ENCODE data around the gene ZFAND6.

Gene ZFAND6

DNA sequence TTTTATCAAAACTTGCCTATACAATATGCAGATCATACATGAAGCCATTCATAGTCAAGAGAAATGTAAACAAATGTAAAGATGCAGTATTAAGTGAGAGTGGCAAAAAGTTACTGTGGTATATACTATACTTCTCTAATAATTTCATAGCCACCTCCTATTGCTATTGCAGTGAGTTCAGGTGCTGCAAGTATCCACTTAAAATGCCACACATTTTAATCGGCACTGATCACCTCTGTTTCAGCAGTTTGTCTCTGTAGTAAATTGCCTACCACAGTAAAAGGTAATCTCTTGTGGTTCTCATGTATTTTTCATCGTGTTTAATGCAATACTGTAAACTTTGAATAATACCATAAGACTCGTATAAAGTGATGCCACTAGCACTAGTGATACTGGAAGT lies 72.9 kb downstream of the ZFAND6 start:
- Histone ChIP-seq H3K4me1 (ENCODE audit: control insufficient read depth in 2 of 2, insufficient read depth in 2 of 2, low read length in 2 of 2) (no peaks in the 10 kb centered on the region), H3K9me3 (ENCODE audit: control insufficient read depth in 2 of 2, low read length in 2 of 2) (no peaks in the 10 kb centered on the region), H3K27me3 (ENCODE audit: control insufficient read depth in 2 of 2, insufficient read depth in 2 of 2, low read length in 2 of 2) (no peaks in the 10 kb centered on the region), H3K27ac (ENCODE audit: low read depth in 2 of 2, low read length in 2 of 2) (no peak overlapping the region), H3K36me3 (ENCODE audit: control insufficient read depth in 2 of 2, insufficient read depth in 2 of 2, low read length in 2 of 2) (peaks cover 21 to 34% of the 10 kb centered on the region in 2 donors), H3K9ac (ENCODE audit: low read depth in 1 of 2, low read length in 2 of 2) (no peak overlapping the region), H3K4me3 (ENCODE audit: low read length in 2 of 2) (no peak overlapping the region)

DNA sequence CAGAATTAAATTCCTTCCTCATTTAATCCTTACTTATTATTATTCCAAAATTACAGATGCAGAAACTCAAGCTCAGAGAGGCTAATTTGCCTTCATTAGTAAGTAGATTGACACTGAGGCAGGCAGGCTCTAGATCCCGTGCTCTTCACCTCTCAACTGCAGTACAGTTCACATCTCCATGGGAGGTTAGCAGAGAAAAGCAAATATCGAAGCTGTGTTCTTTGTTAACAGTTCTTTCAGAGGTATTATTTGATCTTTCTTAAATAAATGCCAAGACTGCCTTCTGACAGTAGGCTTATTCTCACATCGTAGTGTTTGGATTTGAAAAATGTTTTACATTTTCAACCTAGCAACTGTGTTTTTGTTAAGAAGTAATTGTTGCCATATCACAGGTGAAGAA lies 77.4 kb downstream of the ZFAND6 start:
- no peak overlapping the region for H3K4me3 ChIP-seq (ENCODE audit: low read length in 2 of 2)
- H3K27me3 ChIP-seq (ENCODE audit: control insufficient read depth in 2 of 2, insufficient read depth in 2 of 2, low read length in 2 of 2): no peaks in the 10 kb centered on the region
- H3K27ac ChIP-seq (ENCODE audit: low read depth in 2 of 2, low read length in 2 of 2): no peak overlapping the region
- peaks cover 14 to 30% of the 10 kb centered on the region in 2 donors for H3K36me3 ChIP-seq (ENCODE audit: control insufficient read depth in 2 of 2, insufficient read depth in 2 of 2, low read length in 2 of 2)
- no peaks in the 10 kb centered on the region for H3K9me3 ChIP-seq (ENCODE audit: control insufficient read depth in 2 of 2, low read length in 2 of 2)
- no peak overlapping the region for H3K9ac ChIP-seq (ENCODE audit: low read depth in 1 of 2, low read length in 2 of 2)
- no peaks in the 10 kb centered on the region for H3K4me1 ChIP-seq (ENCODE audit: control insufficient read depth in 2 of 2, insufficient read depth in 2 of 2, low read length in 2 of 2)

DNA sequence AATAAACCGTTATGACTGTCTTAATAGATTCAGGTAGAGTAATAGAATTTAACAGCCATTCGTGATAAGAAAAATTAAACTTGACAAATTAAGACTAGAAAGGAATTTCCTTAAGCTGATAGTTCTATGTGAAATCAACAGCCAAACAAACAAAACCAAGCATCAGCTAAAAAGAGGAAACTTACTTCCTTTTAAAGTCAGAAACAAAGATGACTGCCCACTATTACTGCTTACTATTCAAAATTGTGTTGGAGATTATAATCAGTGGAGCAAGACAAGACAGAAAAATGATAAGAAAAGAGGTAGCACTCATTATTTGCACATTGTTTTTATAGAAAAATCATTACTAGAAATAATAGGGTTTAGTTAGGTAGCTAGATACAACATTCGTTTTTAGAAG lies 79.5 kb downstream of the ZFAND6 start:
- Histone ChIP-seq H3K9me3 (ENCODE audit: control insufficient read depth in 2 of 2, low read length in 2 of 2) (no peaks in the 10 kb centered on the region), H3K4me3 (ENCODE audit: low read length in 2 of 2) (no peak overlapping the region), H3K27me3 (ENCODE audit: control insufficient read depth in 2 of 2, insufficient read depth in 2 of 2, low read length in 2 of 2) (no peaks in the 10 kb centered on the region), H3K36me3 (ENCODE audit: control insufficient read depth in 2 of 2, insufficient read depth in 2 of 2, low read length in 2 of 2) (peaks cover 8 to 15% of the 10 kb centered on the region in 2 donors), H3K27ac (ENCODE audit: low read depth in 2 of 2, low read length in 2 of 2) (no peak overlapping the region), H3K9ac (ENCODE audit: low read depth in 1 of 2, low read length in 2 of 2) (no peak overlapping the region), H3K4me1 (ENCODE audit: control insufficient read depth in 2 of 2, insufficient read depth in 2 of 2, low read length in 2 of 2) (no peaks in the 10 kb centered on the region)

DNA sequence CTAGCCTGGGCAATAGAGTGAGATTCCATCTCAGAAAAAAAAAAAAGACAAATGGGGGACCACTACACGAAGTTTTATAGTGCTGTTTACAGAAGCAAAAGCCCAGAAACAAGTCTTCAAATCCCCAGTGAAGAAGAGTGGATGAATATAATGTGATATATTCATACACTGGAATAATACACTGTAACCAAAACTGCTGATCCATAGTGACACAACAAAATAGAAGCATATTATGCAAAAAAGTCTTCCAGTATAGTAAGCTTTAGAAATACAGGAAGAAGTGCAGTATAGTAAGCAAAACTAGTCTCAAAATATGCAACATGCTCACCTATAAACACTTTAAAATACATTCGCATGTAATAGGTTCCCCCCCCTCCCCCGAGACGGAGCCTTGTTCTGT lies 81.4 kb downstream of the ZFAND6 start:
- H3K9ac ChIP-seq (ENCODE audit: low read depth in 1 of 2, low read length in 2 of 2): no peak overlapping the region
- no peaks in the 10 kb centered on the region for H3K27me3 ChIP-seq (ENCODE audit: control insufficient read depth in 2 of 2, insufficient read depth in 2 of 2, low read length in 2 of 2)
- H3K9me3 ChIP-seq (ENCODE audit: control insufficient read depth in 2 of 2, low read length in 2 of 2): no peaks in the 10 kb centered on the region

DNA sequence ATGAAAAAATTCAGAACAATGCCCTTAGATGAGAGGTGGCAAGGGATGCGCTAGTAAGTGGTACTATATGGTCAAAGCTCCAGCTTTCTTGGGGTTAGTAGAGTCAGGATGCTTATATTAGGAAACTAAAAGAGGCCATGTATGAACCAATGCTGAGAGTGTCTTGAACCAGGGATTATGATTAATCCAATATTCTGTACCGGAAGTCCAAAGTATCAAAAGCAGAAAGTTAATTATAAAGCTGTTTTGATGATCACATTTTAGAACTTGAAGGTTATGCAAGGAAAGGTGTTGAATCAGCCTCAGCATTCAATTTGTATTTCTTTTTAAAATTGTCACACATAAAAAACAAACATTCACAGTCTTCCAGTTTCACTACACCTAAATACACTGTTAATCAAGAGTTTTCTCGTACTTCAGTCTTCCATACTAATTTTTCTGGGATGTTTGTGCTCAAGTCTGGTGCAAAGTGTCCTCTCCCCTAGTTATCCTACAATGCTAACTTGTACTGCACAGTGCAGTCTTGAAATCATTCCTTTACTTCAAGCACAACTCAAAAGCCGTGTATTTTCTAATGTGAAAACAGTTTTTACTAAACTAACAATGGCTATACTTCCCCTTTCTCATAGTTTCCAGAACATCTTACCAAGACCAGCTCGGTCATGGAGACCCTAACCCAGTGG lies 82.6 kb downstream of the ZFAND6 start:
- Histone ChIP-seq H3K27ac (ENCODE audit: low read depth in 2 of 2, low read length in 2 of 2) (no peak overlapping the region), H3K27me3 (ENCODE audit: control insufficient read depth in 2 of 2, insufficient read depth in 2 of 2, low read length in 2 of 2) (no peaks in the 10 kb centered on the region), H3K36me3 (ENCODE audit: control insufficient read depth in 2 of 2, insufficient read depth in 2 of 2, low read length in 2 of 2) (no peaks in the 10 kb centered on the region), H3K4me1 (ENCODE audit: control insufficient read depth in 2 of 2, insufficient read depth in 2 of 2, low read length in 2 of 2) (no peaks in the 10 kb centered on the region), H3K4me3 (ENCODE audit: low read length in 2 of 2) (no peak overlapping the region), H3K9ac (ENCODE audit: low read depth in 1 of 2, low read length in 2 of 2) (no peak overlapping the region), H3K9me3 (ENCODE audit: control insufficient read depth in 2 of 2, low read length in 2 of 2) (no peaks in the 10 kb centered on the region)

More for the DNA sequence above, 81.4 kb downstream of the ZFAND6 start:
- no peaks in the 10 kb centered on the region for H3K4me1 ChIP-seq (ENCODE audit: control insufficient read depth in 2 of 2, insufficient read depth in 2 of 2, low read length in 2 of 2)
- H3K36me3 ChIP-seq (ENCODE audit: control insufficient read depth in 2 of 2, insufficient read depth in 2 of 2, low read length in 2 of 2): no peaks in the 10 kb centered on the region
- no peak overlapping the region for H3K4me3 ChIP-seq (ENCODE audit: low read length in 2 of 2)
- no peak overlapping the region for H3K27ac ChIP-seq (ENCODE audit: low read depth in 2 of 2, low read length in 2 of 2)

DNA sequence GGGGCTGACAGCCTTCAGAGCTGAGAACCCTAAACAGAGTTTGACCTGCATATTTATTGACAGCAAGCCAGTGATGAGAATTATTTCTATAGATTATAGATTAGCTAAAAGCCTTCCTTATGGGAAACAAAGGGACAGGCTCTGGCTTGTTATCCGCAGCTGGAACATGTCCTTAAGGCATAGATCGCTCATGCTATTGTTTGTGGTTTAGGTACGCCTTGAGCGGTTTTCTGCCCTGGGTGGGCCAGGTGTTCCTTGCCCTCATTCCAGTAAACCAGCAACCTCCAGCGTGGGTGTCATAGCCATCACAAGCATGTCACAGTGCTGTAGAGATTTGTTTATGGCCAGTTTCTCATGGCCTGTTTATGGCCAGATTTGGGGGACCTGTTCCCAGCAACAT lies 83.2 kb downstream of the ZFAND6 start:
- Histone ChIP-seq H3K36me3 (ENCODE audit: control insufficient read depth in 2 of 2, insufficient read depth in 2 of 2, low read length in 2 of 2) (no peaks in the 10 kb centered on the region), H3K27me3 (ENCODE audit: control insufficient read depth in 2 of 2, insufficient read depth in 2 of 2, low read length in 2 of 2) (no peaks in the 10 kb centered on the region), H3K4me3 (ENCODE audit: low read length in 2 of 2) (no peak overlapping the region), H3K9ac (ENCODE audit: low read depth in 1 of 2, low read length in 2 of 2) (no peak overlapping the region), H3K9me3 (ENCODE audit: control insufficient read depth in 2 of 2, low read length in 2 of 2) (no peaks in the 10 kb centered on the region), H3K27ac (ENCODE audit: low read depth in 2 of 2, low read length in 2 of 2) (no peak overlapping the region), H3K4me1 (ENCODE audit: control insufficient read depth in 2 of 2, insufficient read depth in 2 of 2, low read length in 2 of 2) (no peaks in the 10 kb centered on the region)

DNA sequence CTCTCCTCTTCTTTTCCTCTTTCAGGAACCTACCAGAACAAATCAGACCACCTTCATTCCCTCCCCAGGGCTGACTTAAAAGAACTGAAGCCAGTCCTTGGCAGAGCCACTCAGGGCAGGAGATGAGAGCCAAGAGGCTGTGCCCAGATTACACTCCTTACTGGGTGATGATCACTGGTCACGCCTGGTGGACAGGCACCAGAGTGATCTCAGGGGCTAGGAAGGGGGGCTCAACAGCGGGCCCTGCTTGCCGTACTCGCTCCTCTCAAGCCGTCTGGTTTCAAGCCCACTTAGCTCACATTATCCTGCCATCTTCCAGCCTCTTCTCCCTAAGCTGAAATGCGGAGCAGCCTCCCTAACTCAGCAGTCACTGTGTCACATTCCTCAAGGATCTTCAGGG lies 91.7 kb downstream of the ZFAND6 start:
- Histone ChIP-seq H3K9me3 (ENCODE audit: control insufficient read depth in 2 of 2, low read length in 2 of 2) (no peaks in the 10 kb centered on the region), H3K27me3 (ENCODE audit: control insufficient read depth in 2 of 2, insufficient read depth in 2 of 2, low read length in 2 of 2) (no peaks in the 10 kb centered on the region), H3K9ac (ENCODE audit: low read depth in 1 of 2, low read length in 2 of 2) (no peak overlapping the region), H3K4me3 (ENCODE audit: low read length in 2 of 2) (no peak overlapping the region), H3K36me3 (ENCODE audit: control insufficient read depth in 2 of 2, insufficient read depth in 2 of 2, low read length in 2 of 2) (no peaks in the 10 kb centered on the region), H3K27ac (ENCODE audit: low read depth in 2 of 2, low read length in 2 of 2) (no peak overlapping the region), H3K4me1 (ENCODE audit: control insufficient read depth in 2 of 2, insufficient read depth in 2 of 2, low read length in 2 of 2) (peaks cover 6 to 9% of the 10 kb centered on the region in 2 donors)

DNA sequence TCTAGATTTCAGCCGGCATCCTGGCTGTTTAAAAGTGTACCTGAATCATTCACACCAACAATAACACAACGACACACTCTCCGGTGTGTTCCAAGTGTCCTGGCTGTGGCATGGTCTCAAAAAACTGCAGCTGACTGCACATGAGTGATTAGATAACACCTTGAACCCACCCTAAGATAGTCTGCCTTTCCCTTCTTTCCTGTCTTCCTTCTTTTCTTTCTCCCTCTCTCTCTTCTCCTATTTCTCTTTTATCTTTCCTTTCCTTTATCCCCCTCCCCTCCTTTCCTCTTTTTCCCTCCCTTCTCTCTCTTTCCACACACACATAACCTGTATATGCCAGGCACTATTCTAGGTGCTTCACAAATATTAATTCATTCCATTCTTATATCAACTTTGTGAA lies 92.1 kb downstream of the ZFAND6 start:
- H3K36me3 ChIP-seq (ENCODE audit: control insufficient read depth in 2 of 2, insufficient read depth in 2 of 2, low read length in 2 of 2): no peaks in the 10 kb centered on the region
- no peak overlapping the region for H3K27ac ChIP-seq (ENCODE audit: low read depth in 2 of 2, low read length in 2 of 2)
- peak overlapping the region in 1 of 2 donors; percentile 77 for H3K4me3 ChIP-seq (ENCODE audit: low read length in 2 of 2)
- H3K27me3 ChIP-seq (ENCODE audit: control insufficient read depth in 2 of 2, insufficient read depth in 2 of 2, low read length in 2 of 2): no peaks in the 10 kb centered on the region
- H3K4me1 ChIP-seq (ENCODE audit: control insufficient read depth in 2 of 2, insufficient read depth in 2 of 2, low read length in 2 of 2): peaks cover 6 to 9% of the 10 kb centered on the region in 2 donors
- H3K9ac ChIP-seq (ENCODE audit: low read depth in 1 of 2, low read length in 2 of 2): no peak overlapping the region
- no peaks in the 10 kb centered on the region for H3K9me3 ChIP-seq (ENCODE audit: control insufficient read depth in 2 of 2, low read length in 2 of 2)

DNA sequence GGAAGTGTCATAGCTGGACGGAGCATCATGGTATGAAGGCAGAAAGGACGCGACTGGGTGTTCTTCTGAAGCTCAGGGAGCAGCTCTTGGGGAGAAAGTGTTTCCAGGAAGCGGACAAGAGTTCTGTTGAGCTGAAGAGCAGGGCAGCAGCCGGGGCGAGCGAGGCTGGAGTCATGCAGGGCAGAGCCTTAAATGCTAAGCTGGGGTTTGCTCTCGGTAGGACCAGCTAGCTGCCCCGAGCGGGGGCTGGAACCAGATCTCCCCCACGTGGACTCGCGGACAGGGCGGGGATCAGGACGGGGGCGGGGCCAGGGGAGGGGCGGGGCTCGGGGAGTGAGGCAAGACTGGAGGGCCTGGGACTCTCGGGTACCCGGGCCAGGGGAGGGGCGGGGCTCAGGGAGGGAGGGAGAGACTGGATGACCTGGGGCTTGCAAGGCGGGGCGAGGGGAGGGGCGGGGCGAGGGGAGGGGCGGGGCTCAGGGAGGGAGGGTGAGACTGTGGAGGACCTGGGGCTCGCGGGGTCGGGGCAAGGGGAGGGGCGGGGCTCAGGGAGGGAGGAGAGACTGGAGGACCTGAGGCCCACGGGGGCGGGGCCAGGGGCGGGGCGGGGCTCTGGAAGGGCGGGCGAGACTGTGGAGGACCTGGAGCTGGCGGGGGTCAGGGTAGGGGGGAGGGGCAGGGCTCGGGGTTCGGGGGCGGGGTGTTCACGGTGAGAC lies 92.9 kb downstream of the ZFAND6 start:
- Histone ChIP-seq H3K27ac (ENCODE audit: low read depth in 2 of 2, low read length in 2 of 2) (peak overlapping the region; percentile 11 to 77), H3K36me3 (ENCODE audit: control insufficient read depth in 2 of 2, insufficient read depth in 2 of 2, low read length in 2 of 2) (no peaks in the 10 kb centered on the region), H3K4me3 (ENCODE audit: low read length in 2 of 2) (peak overlapping the region; percentile 77 to 90), H3K9me3 (ENCODE audit: control insufficient read depth in 2 of 2, low read length in 2 of 2) (no peaks in the 10 kb centered on the region), H3K4me1 (ENCODE audit: control insufficient read depth in 2 of 2, insufficient read depth in 2 of 2, low read length in 2 of 2) (peaks cover 6 to 9% of the 10 kb centered on the region in 2 donors), H3K27me3 (ENCODE audit: control insufficient read depth in 2 of 2, insufficient read depth in 2 of 2, low read length in 2 of 2) (no peaks in the 10 kb centered on the region), H3K9ac (ENCODE audit: low read depth in 1 of 2, low read length in 2 of 2) (peak overlapping the region; percentile 58 to 69)
